AG08396 (cell line): ENCODE measurements around the gene IFNA4.

Experiments used
- DNase-seq: peaks from one replicate; pipeline ENCODE4 v3.0.0; 2012; ENCODE audit warnings: low spot score, mixed read lengths

The IFNA4 gene

DNA sequence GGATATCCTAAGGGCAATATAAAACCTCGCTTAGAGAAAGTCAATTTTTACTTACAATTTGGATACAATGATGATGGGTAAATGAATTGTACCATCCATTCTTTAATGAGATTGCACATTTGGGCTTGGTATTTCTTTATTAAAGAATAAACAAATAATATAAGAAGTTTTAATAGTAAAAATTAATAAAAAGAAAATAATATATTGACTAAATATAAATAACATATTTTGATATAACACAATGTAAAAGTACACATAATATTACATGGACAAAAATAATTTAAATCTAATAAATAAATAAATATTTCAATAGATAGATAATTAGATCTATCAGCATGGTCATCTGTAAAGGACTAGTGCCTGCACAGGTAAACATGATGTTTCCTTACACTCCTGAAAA lies 21.9 kb downstream of the IFNA4 start:
- DNase-seq, result no peak

DNA sequence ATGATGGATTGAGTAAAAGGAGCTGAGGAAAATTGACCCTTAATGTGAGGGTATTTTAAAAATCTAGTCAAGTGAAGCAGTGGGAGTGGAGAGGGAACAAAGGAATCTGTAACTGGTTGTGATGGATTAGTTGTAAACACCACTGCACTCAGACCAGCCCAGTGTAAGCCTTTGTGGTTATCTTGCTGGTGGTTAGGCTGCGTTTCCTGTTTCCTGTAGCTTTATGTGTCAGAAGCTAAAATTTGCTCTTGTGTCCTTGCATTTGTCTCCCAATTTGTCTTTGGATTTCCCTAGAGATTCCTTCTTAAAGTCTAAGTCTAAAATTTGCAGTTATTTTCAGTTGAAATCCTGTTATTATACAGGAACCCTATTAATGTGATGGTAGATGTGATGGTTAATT lies 27.2 kb downstream of the IFNA4 start:
- DNase-seq, result no peak

DNA sequence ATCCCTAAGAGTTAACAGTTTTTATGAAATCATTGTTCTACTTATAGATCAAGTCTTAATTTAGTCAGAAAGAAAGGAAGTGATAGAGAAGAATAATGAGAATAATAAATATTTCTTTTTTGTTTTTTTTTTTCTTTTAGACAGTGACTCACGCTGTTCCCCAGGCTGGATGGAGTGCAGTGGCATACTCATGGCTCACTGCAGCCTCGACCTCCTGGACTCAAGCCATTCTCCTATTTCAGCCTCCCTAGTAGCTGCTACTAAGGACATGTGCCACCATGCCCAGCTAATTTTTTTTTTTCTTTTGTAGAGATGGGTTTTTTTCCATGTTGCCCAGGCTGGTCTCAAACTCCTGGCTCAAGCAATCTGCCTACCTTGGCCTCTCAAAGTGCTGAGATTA lies 31.9 kb downstream of the IFNA4 start:
- DNase-seq, result no peak

GRCh38 chr9:21154018-21154608 lies 33.3 kb downstream of the IFNA4 start:
- peak; percentile 6 for DNase-seq

DNA sequence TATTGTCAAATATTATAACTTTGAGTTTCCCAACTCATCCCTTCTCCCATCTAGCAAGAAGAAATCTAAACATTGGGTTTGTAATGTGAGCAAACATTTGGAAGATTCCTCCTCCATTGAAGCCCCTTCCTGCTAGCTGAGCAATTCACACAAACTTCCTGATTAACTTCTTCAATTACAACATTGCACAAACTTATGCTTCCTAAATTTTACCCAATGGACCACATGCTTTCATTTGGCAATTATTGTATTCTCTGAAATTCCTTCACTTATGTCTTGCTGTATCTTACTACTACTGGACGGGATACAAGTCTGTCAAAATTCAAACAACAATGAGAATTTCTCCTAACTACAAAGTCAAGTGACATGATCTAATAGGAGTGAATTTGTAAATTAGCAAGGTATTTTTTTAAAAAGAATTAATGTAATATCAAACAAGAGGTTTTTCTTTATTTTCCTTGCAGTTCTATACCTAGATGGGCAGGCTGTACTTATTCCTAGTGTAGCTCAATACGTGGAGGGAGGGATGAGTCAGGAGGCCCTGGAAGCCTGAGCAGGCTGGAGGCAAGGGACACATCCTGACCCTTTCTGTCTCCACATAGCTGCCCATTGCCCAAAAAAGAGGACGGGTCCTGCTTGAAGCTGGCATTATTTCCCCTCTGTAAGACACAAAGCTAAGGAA lies 33.9 kb downstream of the IFNA4 start:
- DNase-seq, result peak; percentile 7

DNA sequence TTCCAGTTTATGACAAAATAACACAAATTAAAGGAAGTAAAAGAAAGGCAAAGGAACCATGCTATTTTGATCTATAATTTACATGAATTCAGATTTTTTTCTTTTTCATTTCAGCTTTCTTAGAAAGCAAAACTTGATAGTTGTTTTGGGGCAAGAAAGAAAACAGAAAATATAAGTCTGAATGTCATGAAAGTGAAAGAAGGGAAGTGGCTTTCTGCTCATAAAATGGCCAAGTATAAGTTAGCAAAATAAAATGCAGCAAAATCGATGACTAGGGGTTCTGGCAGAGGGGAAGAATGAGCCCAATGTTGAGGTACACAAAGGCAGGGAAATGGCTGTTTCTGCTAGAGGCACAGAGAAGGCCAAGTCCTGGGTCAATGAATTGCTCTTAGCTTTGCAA lies 42.8 kb downstream of the IFNA4 start:
- DNase-seq, result no peak

GRCh38 chr9:21141427-21141882 lies 45.9 kb downstream of the IFNA4 start, which contains the start of gene IFNW1:
IFNW1 (minus strand) TSS chr9:21141832; CDS start chr9:21141570, 262 bp downstream.
- no peak for DNase-seq

- no peak for DNase-seq
Measured at GRCh38 chr9:21137020-21137419, 50.4 kb downstream of the IFNA4 start.
